Measurements from ENCODE around the gene GCHFR. TPM values are rescaled to one million over a fixed set of nuclear protein-coding genes. Genes with fewer than 3 reads are reported as not detected.
A peak's percentile ranks its signal among the peaks of the same experiment; 100 is the strongest.

The GCHFR gene
- total and polyA plus RNA-seq, 2 donors (not counting 3 experiments of a cell fraction or from before 2014, with no cell fraction given) = 6.3 to 14.2 TPM

DNA sequence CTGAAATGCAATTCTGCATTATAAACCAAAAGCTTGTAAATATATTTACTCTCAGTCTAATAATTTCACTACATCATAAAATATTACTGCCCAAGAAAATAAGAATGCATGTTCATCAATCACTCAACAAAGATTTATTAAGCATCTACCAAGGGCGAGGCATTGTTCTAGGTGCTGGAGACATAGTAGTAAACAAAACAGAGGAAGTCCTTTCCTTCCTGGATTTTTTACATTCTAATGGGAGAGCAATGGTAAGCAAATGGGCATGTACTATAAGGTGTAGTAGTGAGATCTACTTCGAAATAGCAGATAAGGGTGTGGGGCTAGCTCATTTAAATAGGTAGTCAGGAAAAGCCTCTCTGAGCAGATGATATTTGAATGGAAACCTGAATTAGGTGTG lies 32.2 kb downstream of the GCHFR start:
- TF ChIP-seq MYC (IDR thresholded peaks at IDR 0.05; ENCODE audit: low read depth, low read length) (no peak), JUN (IDR thresholded peaks at IDR 0.05; ENCODE audit: borderline replicate concordance, insufficient read depth, insufficient read length, low read depth) (peak; percentile 13)
- peak; percentile 77 for FAIRE-seq
- Histone ChIP-seq H3K79me2 (ENCODE audit: control insufficient read depth, insufficient read depth, low read length) (peaks cover 29% of the 10 kb centered on the region), H3K4me2 (ENCODE audit: insufficient read depth, low read length) (peak overlapping the region; percentile 28), H3K4me3 (replicated peaks in 1 of 3; ENCODE audit: insufficient read depth in 1 of 3, low read depth in 1 of 3, low read length in 3 of 3) (no peak overlapping the region), H3K4me1 (ENCODE audit: control insufficient read depth, extremely low read depth, insufficient read depth, low read length) (peaks cover 43% of the 10 kb centered on the region), H3K36me3 (ENCODE audit: control insufficient read depth in 2 of 2, extremely low read depth in 1 of 2, insufficient read depth in 2 of 2, low read length in 2 of 2) (no peaks in the 10 kb centered on the region), H3K27ac (ENCODE audit: insufficient read depth, low read depth, low read length) (peak overlapping the region; percentile 78), H3K9ac (replicated peaks; ENCODE audit: extremely low read depth, insufficient read depth, low read length) (no peak overlapping the region), H2AFZ (ENCODE audit: low read depth, low read length) (no peak overlapping the region), H3K9me1 (replicated peaks; ENCODE audit: control insufficient read depth, extremely low read depth, insufficient read depth, low read length) (no peaks in the 10 kb centered on the region), H3K9me3 (replicated peaks; ENCODE audit: control insufficient read depth, insufficient read depth, low read length) (no peaks in the 10 kb centered on the region), H4K20me1 (replicated peaks; ENCODE audit: control insufficient read depth, extremely low read depth, insufficient read depth, low read length) (no peaks in the 10 kb centered on the region), H3K27me3 (ENCODE audit: control insufficient read depth in 2 of 2, insufficient read depth in 2 of 2, low read length in 2 of 2) (no peaks in the 10 kb centered on the region)
- intact Hi-C loops (cut with micrococcal nuclease) = loop anchor here (1.0 kb wide), 1 partner anchor 11 kb away; the partner anchor contains the start of genes DNAJC17 and ZFYVE19
- ChIA-PET POLR2A (no interaction called here), CTCF (interaction anchor here (0.6 to 1.5 kb wide), 4 partner anchors 13 to 98 kb away, joined by 3 to 7 read pairs (median 3); partner anchors contain the start of gene VPS18)
- BruUV-seq (replicated peaks) = no TSS peak
- dilution Hi-C loops (cut with MboI; ENCODE audit: extremely low pct_ligation_motif_present, low sequenced_read_pairs) = no loop called here
- peak; percentile 81 for DNase-seq (ENCODE audit: low read depth, low spot score)

DNA sequence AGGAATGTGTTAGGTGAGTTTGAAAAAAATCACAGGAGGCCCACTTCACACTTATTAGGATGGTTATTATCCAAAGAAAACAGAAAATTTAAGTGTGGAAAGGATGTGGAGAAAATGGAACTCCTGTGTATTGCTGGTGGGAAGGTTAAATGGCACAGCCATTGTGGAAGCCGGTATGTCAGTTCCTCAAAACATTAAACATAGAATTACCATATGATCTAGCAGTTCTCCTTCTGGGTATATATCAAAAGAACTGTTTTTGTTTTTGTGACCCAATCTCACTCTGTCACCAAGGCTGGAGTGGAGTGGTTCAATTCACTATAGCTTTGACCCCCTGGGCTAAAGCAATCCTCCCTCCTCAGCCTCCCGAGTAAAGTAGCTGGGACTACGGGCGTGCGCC lies 32.6 kb downstream of the GCHFR start:
- POLR2A ChIA-PET = no interaction called here
- Histone ChIP-seq H3K27ac (ENCODE audit: insufficient read depth, low read depth, low read length) (peak overlapping the region; percentile 78), H3K27me3 (ENCODE audit: control insufficient read depth in 2 of 2, insufficient read depth in 2 of 2, low read length in 2 of 2) (no peaks in the 10 kb centered on the region), H3K9me3 (replicated peaks; ENCODE audit: control insufficient read depth, insufficient read depth, low read length) (no peaks in the 10 kb centered on the region), H4K20me1 (replicated peaks; ENCODE audit: control insufficient read depth, extremely low read depth, insufficient read depth, low read length) (no peaks in the 10 kb centered on the region), H3K4me3 (replicated peaks in 1 of 3; ENCODE audit: insufficient read depth in 1 of 3, low read depth in 1 of 3, low read length in 3 of 3) (no peak overlapping the region), H3K4me2 (ENCODE audit: insufficient read depth, low read length) (peak overlapping the region; percentile 28), H3K9me1 (replicated peaks; ENCODE audit: control insufficient read depth, extremely low read depth, insufficient read depth, low read length) (no peaks in the 10 kb centered on the region), H3K79me2 (ENCODE audit: control insufficient read depth, insufficient read depth, low read length) (peaks cover 29% of the 10 kb centered on the region), H2AFZ (ENCODE audit: low read depth, low read length) (no peak overlapping the region), H3K36me3 (ENCODE audit: control insufficient read depth in 2 of 2, extremely low read depth in 1 of 2, insufficient read depth in 2 of 2, low read length in 2 of 2) (no peaks in the 10 kb centered on the region), H3K4me1 (ENCODE audit: control insufficient read depth, extremely low read depth, insufficient read depth, low read length) (peaks cover 43% of the 10 kb centered on the region), H3K9ac (replicated peaks; ENCODE audit: extremely low read depth, insufficient read depth, low read length) (no peak overlapping the region)
- dilution Hi-C loops (cut with MboI; ENCODE audit: extremely low pct_ligation_motif_present, low sequenced_read_pairs) = no loop called here
- TF ChIP-seq JUN (IDR thresholded peaks at IDR 0.05; ENCODE audit: borderline replicate concordance, insufficient read depth, insufficient read length, low read depth) (no peak), EZH2 (IDR thresholded peaks at IDR 0.05; ENCODE audit: borderline replicate concordance, low read depth, low read length, severe bottlenecking) (no peak), POLR2A (IDR thresholded peaks at IDR 0.05; ENCODE audit: low read depth, low read length) (no peak), FOS (IDR thresholded peaks at IDR 0.05; ENCODE audit: borderline replicate concordance, insufficient read depth, low read length) (no peak), POLR2AphosphoS5 (IDR thresholded peaks at IDR 0.05; ENCODE audit: insufficient read depth, low read depth, low read length) (no peak), MYC (IDR thresholded peaks at IDR 0.05; ENCODE audit: low read depth, low read length) (no peak), GATA2 (IDR thresholded peaks at IDR 0.05; ENCODE audit: insufficient read depth, insufficient read length, low read depth, low read length) (no peak)
- TF ChIP-seq, protein P1, sequence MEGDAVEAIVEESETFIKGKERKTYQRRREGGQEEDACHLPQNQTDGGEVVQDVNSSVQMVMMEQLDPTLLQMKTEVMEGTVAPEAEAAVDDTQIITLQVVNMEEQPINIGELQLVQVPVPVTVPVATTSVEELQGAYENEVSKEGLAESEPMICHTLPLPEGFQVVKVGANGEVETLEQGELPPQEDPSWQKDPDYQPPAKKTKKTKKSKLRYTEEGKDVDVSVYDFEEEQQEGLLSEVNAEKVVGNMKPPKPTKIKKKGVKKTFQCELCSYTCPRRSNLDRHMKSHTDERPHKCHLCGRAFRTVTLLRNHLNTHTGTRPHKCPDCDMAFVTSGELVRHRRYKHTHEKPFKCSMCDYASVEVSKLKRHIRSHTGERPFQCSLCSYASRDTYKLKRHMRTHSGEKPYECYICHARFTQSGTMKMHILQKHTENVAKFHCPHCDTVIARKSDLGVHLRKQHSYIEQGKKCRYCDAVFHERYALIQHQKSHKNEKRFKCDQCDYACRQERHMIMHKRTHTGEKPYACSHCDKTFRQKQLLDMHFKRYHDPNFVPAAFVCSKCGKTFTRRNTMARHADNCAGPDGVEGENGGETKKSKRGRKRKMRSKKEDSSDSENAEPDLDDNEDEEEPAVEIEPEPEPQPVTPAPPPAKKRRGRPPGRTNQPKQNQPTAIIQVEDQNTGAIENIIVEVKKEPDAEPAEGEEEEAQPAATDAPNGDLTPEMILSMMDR (IDR thresholded peaks at IDR 0.05; ENCODE audit: extremely low read depth in 1 of 2, insufficient read depth in 1 of 2, low read depth in 1 of 2, low read length in 2 of 2) = no peak
- DNase-seq (ENCODE audit: low read depth, low spot score) (no peak), FAIRE-seq (no peak)
- BruUV-seq (replicated peaks) = no TSS peak
- CTCF ChIA-PET = interaction anchor here (0.6 to 1.5 kb wide), 4 partner anchors 14 to 98 kb away, joined by 3 to 7 read pairs (median 3); partner anchors contain the start of gene VPS18
- intact Hi-C loops (cut with micrococcal nuclease) = loop anchor here (1.0 kb wide), 1 partner anchor 11 kb away; the partner anchor contains the start of genes DNAJC17 and ZFYVE19
